ENCODE data around the gene TMEM37. TPM values are rescaled to one million over a fixed set of nuclear protein-coding genes. Genes with fewer than 3 reads are reported as not detected.

Gene TMEM37
- polyA plus RNA-seq, 1 of the 3 experiments (the other 2 are of a cell fraction) = 0.25 TPM

GRCh38 chr2:119426396-119426675 is 5.3 kb upstream of the TMEM37 start (continued):
- TF ChIP-seq USF1 (IDR thresholded peaks at IDR 0.05; ENCODE audit: borderline replicate concordance, low read depth) (no peak), MEF2A (IDR thresholded peaks at IDR 0.05; ENCODE audit: borderline replicate concordance, low read depth) (no peak), RAD21 (IDR thresholded peaks at IDR 0.05; ENCODE audit: low read length) (no peak)

GRCh38 chr2:119426801-119427395 is 4.8 kb upstream of the TMEM37 start:
- Histone ChIP-seq H3K4me2 (no peak overlapping the region), H3K79me2 (ENCODE audit: insufficient read depth) (no peaks in the 10 kb centered on the region), H3K27ac (ENCODE audit: low read depth in 2 of 2, low read length in 1 of 2) (no peak overlapping the region), H3F3A (replicated peaks; ENCODE audit: insufficient read depth) (no peaks in the 10 kb centered on the region), H3K4me1 (ENCODE audit: control insufficient read depth in 1 of 2, insufficient read depth in 2 of 2, low read depth in 1 of 2, low read length in 1 of 2) (peaks cover 0 to 5% of the 10 kb centered on the region in 2 experiments; a peak in 2 of 4 replicates), H3K9ac (no peak overlapping the region), H3K4me3 (ENCODE audit: low read depth in 2 of 2, low read length in 1 of 2) (no peak overlapping the region), H3K27me3 (ENCODE audit: insufficient read depth) (peaks cover 7% of the 10 kb centered on the region), H3K9me2 (no peaks in the 10 kb centered on the region), H3K9me3 (no peaks in the 10 kb centered on the region), H4K20me1 (ENCODE audit: insufficient read depth) (no peaks in the 10 kb centered on the region), H3K36me3 (replicated peaks in 1 of 2; ENCODE audit: control insufficient read depth in 1 of 2, insufficient read depth in 2 of 2, low read length in 1 of 2) (no peaks in the 10 kb centered on the region), H2AFZ (ENCODE audit: low read depth) (no peak overlapping the region)
- POLR2A ChIA-PET = no interaction called here
- CTCF ChIA-PET = interaction anchor here (1.0 to 1.2 kb wide), 2 partner anchors 17 to 50 kb away, joined by 3 read pairs; no protein-coding TSS in a partner anchor
- 61% methylated on average over 12 of the region's 12 CpGs for WGBS (ENCODE audit: low lambda C conversion rate)
- TF ChIP-seq ELF1 (IDR thresholded peaks at IDR 0.05) (no peak), YY1 (IDR thresholded peaks at IDR 0.05; ENCODE audit: low read depth) (no peak), EP300 (IDR thresholded peaks at IDR 0.05; ENCODE audit: borderline replicate concordance in 1 of 2, low read depth in 1 of 2, low read length in 1 of 2) (no peak)
- DNase-seq = no peak

- DNase-seq = no peak
- H3K4me2 ChIP-seq = no peak overlapping the region
- H3K27ac ChIP-seq (ENCODE audit: low read depth in 2 of 2, low read length in 1 of 2) = no peak overlapping the region
- H4K20me1 ChIP-seq (ENCODE audit: insufficient read depth) = no peaks in the 10 kb centered on the region
- H3K79me2 ChIP-seq (ENCODE audit: insufficient read depth) = no peaks in the 10 kb centered on the region
- no peak for TF ChIP-seq ELF1 (IDR thresholded peaks at IDR 0.05)
- TF ChIP-seq TEAD4 (IDR thresholded peaks at IDR 0.05; ENCODE audit: borderline replicate concordance, insufficient read depth) = no peak
- TF ChIP-seq USF1 (IDR thresholded peaks at IDR 0.05; ENCODE audit: borderline replicate concordance, low read depth) = no peak
- no peak for TF ChIP-seq RAD21 (IDR thresholded peaks at IDR 0.05; ENCODE audit: low read length)
- TF ChIP-seq CHD2 (IDR thresholded peaks at IDR 0.05; ENCODE audit: low read length, partially characterized antibody) = no peak
- TF ChIP-seq REST (IDR thresholded peaks at IDR 0.05; ENCODE audit: low read depth, low read length) = no peak
- no peak for TF ChIP-seq RCOR1 (IDR thresholded peaks at IDR 0.05; ENCODE audit: low read length)
- no peak for TF ChIP-seq IRF3 (IDR thresholded peaks at IDR 0.05; ENCODE audit: low read depth, low read length)
- peaks cover 7% of the 10 kb centered on the region for H3K27me3 ChIP-seq (ENCODE audit: insufficient read depth)
- H3K4me1 ChIP-seq (ENCODE audit: control insufficient read depth in 1 of 2, insufficient read depth in 2 of 2, low read depth in 1 of 2, low read length in 1 of 2) = peaks cover 0 to 7% of the 10 kb centered on the region in 2 experiments; a peak in 2 of 4 replicates
- no peaks in the 10 kb centered on the region for H3F3A ChIP-seq (replicated peaks; ENCODE audit: insufficient read depth)
- H3K9me2 ChIP-seq = no peaks in the 10 kb centered on the region
- H2AFZ ChIP-seq (ENCODE audit: low read depth) = no peak overlapping the region
- H3K4me3 ChIP-seq (ENCODE audit: low read depth in 2 of 2, low read length in 1 of 2) = no peak overlapping the region
- WGBS (ENCODE audit: low lambda C conversion rate) = 40% methylated on average over 3 of the region's 3 CpGs
- no peaks in the 10 kb centered on the region for H3K9me3 ChIP-seq
- no peak overlapping the region for H3K9ac ChIP-seq
- H3K36me3 ChIP-seq (replicated peaks in 1 of 2; ENCODE audit: control insufficient read depth in 1 of 2, insufficient read depth in 2 of 2, low read length in 1 of 2) = no peaks in the 10 kb centered on the region
- ChIA-PET POLR2A (no interaction called here), CTCF (interaction anchor here (0.5 kb wide), 1 partner anchor 49 kb away, joined by 3 read pairs; no protein-coding TSS in a partner anchor)
Measured at GRCh38 chr2:119427756-119428155, 3.9 kb upstream of the TMEM37 start.

Measured in SK-N-SH (cell line).